CD14-positive monocyte (primary cell): ENCODE data around the gene UPP2. TPM values are rescaled to one million over a fixed set of nuclear protein-coding genes. Genes with fewer than 3 reads are reported as not detected.

Source experiments
- DNase-seq, 3 donors: peaks; one replicate each; pipeline ENCODE4 v3.0.0-alpha.2; 2011 to 2022
- H2AFZ ChIP-seq: 2 replicates; pipeline ENCODE4 v1.6.0; 2012; ENCODE audit warnings: mild to moderate bottlenecking, low read depth, low read length, inconsistent platforms; ENCODE audit not compliant: insufficient read depth, poor library complexity, severe bottlenecking
- H3K27ac ChIP-seq, 2 donors: 1 replicate in 1 of 2; 2 replicates in 1 of 2; pipeline ENCODE4 v1.5.1; 2012 to 2013; ENCODE audit warnings: low read length in 2 of 2, control low read depth in 1 of 2, inconsistent platforms in 1 of 2, low read depth in 1 of 2, mild to moderate bottlenecking in 1 of 2
- H3K27me3 ChIP-seq, 2 donors: one replicate each; pipeline versions ENCODE4 v1.6.0 to v1.6.1; 2011 to 2013; ENCODE audit warnings: low read length in 2 of 2; ENCODE audit not compliant: control insufficient read depth in 2 of 2, insufficient read depth in 2 of 2
- H3K36me3 ChIP-seq, 2 donors: replicated peaks in 1 of 2; 1 replicate in 1 of 2; 2 replicates in 1 of 2; pipeline versions ENCODE4 v1.5.1 to v1.6.1; 2012 to 2013; ENCODE audit warnings: low read length in 2 of 2, control low read depth in 1 of 2, inconsistent platforms in 1 of 2, mild to moderate bottlenecking in 1 of 2; ENCODE audit not compliant: insufficient read depth in 2 of 2, control insufficient read depth in 1 of 2
- H3K4me1 ChIP-seq, 2 donors: 1 replicate in 1 of 2; 2 replicates in 1 of 2; pipeline versions ENCODE4 v1.5.1 to v1.6.1; 2012 to 2013; ENCODE audit warnings: low read length in 2 of 2, control low read depth in 1 of 2, inconsistent platforms in 1 of 2, mild to moderate bottlenecking in 1 of 2, moderate library complexity in 1 of 2; ENCODE audit not compliant: insufficient read depth in 2 of 2, control insufficient read depth in 1 of 2
- H3K4me2 ChIP-seq: replicated peaks from 2 replicates; pipeline ENCODE3; 2012; ENCODE audit warnings: low read length, moderate library complexity, mild to moderate bottlenecking; ENCODE audit not compliant: poor library complexity, severe bottlenecking; ENCODE audit errors: extremely low read depth
- H3K4me3 ChIP-seq, 3 experiments: fragments of 200-600 bp in 1 of 3; sonication (generic) in 1 of 3; replicated peaks in 1 of 3; 1 replicate in 2 of 3; 2 replicates in 1 of 3; pipeline ENCODE4 v1.5.1; 2011 to 2013; ENCODE audit warnings: low read length in 3 of 3, mild to moderate bottlenecking in 3 of 3, control low read depth in 2 of 3, low read depth in 2 of 3, inconsistent platforms in 1 of 3, moderate library complexity in 1 of 3
- H3K79me2 ChIP-seq: 2 replicates; pipeline ENCODE4 v1.6.0; 2012; ENCODE audit warnings: mild to moderate bottlenecking, control low read depth, inconsistent platforms, low read length, moderate library complexity; ENCODE audit not compliant: insufficient read depth
- H3K9ac ChIP-seq: 2 replicates; pipeline ENCODE4 v1.6.0; 2017; ENCODE audit warnings: low read length, mild to moderate bottlenecking; ENCODE audit not compliant: insufficient read depth, poor library complexity, severe bottlenecking
- H3K9me3 ChIP-seq, 2 donors: replicated peaks in 1 of 2; 1 replicate in 1 of 2; 2 replicates in 1 of 2; pipeline versions ENCODE4 v1.5.1 to v1.6.1; 2012 to 2013; ENCODE audit warnings: low read length in 2 of 2, control low read depth in 1 of 2; ENCODE audit not compliant: control insufficient read depth in 1 of 2, insufficient read depth in 1 of 2
- H4K20me1 ChIP-seq: 2 replicates; pipeline ENCODE4 v1.6.0; 2012; ENCODE audit warnings: mild to moderate bottlenecking, low read length, control low read depth, moderate library complexity; ENCODE audit not compliant: insufficient read depth
- H3K27ac Mint-ChIP-seq, 7 donors: one replicate each; pipeline ENCODE4 v1.8.0; 2020; ENCODE audit warnings: mild to moderate bottlenecking in 7 of 7, mixed read lengths in 7 of 7, moderate library complexity in 6 of 7, inconsistent platforms in 2 of 7
- H3K27me3 Mint-ChIP-seq, 3 donors: one replicate each; pipeline ENCODE4 v1.8.0; 2021 to 2022; ENCODE audit warnings: low read depth in 3 of 3, mild to moderate bottlenecking in 3 of 3, mixed read lengths in 3 of 3, moderate library complexity in 3 of 3, inconsistent platforms in 1 of 3
- H3K36me3 Mint-ChIP-seq, 2 donors: one replicate each; pipeline ENCODE4 v1.8.0; 2020; ENCODE audit warnings: mixed read lengths in 2 of 2, inconsistent platforms in 1 of 2, mild to moderate bottlenecking in 1 of 2
- H3K4me1 Mint-ChIP-seq: one replicate; pipeline ENCODE4 v1.8.0; 2020; ENCODE audit warnings: mild to moderate bottlenecking, mixed read lengths
- H3K4me3 Mint-ChIP-seq, 2 donors: one replicate each; pipeline ENCODE4 v1.8.0; 2020; ENCODE audit warnings: mild to moderate bottlenecking in 2 of 2, mixed read lengths in 2 of 2, moderate library complexity in 1 of 2
- H3K9me3 Mint-ChIP-seq, 7 donors: one replicate each; pipeline ENCODE4 v1.8.0; 2020 to 2022; ENCODE audit warnings: mixed read lengths in 7 of 7, mild to moderate bottlenecking in 6 of 7, moderate library complexity in 6 of 7, inconsistent platforms in 2 of 7
- WGBS: methylation state at CpG from one replicate; pipeline ENCODE4 v1.1.5; 2013; ENCODE audit warnings: missing lambda C conversion rate; ENCODE audit not compliant: insufficient coverage; 5-methylcytosine and 5-hydroxymethylcytosine counted together
- intact Hi-C, 2 donors: fragments of 100-400 bp; cut with micrococcal nuclease; formaldehyde crosslinking; loops; one replicate each; pipeline versions ENCODE4 v1.15.0 to v1.15.1; 2023
- polyA plus RNA-seq, 3 donors: library from polyadenylated mRNA; depleted of rRNA in 1 of 3; unstranded in 2 of 3; stranded (reverse) in 1 of 3; fragments of 300-500 nt in 2 of 3; fragments of >200 nt in 1 of 3; fragmentation: Illumina TruSeq in 2 of 3; gene quantifications; 1 replicate in 2 of 3; 2 replicates in 1 of 3; pipeline ENCODE4 v1.2.3, GENCODE V29; 2012 to 2021
- TF ChIP-seq, protein P1 (sequence below): fragments of 200-600 bp; IDR thresholded peaks from one replicate; pipeline ENCODE4 v1.8.0; 2022; ENCODE audit warnings: antibody characterized with exemption, mild to moderate bottlenecking

Gene UPP2
- polyA plus RNA-seq, 3 donors = not detected

GRCh38 chr2:158140201-158140600 lies 38.5 kb downstream of the UPP2 start:
- Histone ChIP-seq H3K79me2 (no peaks in the 10 kb centered on the region), H4K20me1 (no peaks in the 10 kb centered on the region), H2AFZ (no peak overlapping the region), H3K27ac (no peak overlapping the region), H3K27me3 (no peaks in the 10 kb centered on the region), H3K4me1 (peaks cover 27 to 39% of the 10 kb centered on the region in 2 donors), H3K36me3 (no peaks in the 10 kb centered on the region), H3K9ac (no peak overlapping the region), H3K4me3 (no peak overlapping the region), H3K4me2 (no peak overlapping the region), H3K9me3 (no peaks in the 10 kb centered on the region)
- intact Hi-C loops = no loop called here
- Mint-ChIP-seq H3K27me3 (no peaks in the 10 kb centered on the region), H3K9me3 (peaks cover 0 to 5% (median 2%) of the 10 kb centered on the region in 7 donors), H3K4me3 (no peak overlapping the region), H3K4me1 (peaks cover 38% of the 10 kb centered on the region), H3K27ac (no peak overlapping the region), H3K36me3 (peaks cover 0 to 7% of the 10 kb centered on the region in 2 donors)
- DNase-seq = no peak
- no CpG with 5 or more reads among the region's 1 CpG for WGBS
- TF ChIP-seq, protein P1, sequence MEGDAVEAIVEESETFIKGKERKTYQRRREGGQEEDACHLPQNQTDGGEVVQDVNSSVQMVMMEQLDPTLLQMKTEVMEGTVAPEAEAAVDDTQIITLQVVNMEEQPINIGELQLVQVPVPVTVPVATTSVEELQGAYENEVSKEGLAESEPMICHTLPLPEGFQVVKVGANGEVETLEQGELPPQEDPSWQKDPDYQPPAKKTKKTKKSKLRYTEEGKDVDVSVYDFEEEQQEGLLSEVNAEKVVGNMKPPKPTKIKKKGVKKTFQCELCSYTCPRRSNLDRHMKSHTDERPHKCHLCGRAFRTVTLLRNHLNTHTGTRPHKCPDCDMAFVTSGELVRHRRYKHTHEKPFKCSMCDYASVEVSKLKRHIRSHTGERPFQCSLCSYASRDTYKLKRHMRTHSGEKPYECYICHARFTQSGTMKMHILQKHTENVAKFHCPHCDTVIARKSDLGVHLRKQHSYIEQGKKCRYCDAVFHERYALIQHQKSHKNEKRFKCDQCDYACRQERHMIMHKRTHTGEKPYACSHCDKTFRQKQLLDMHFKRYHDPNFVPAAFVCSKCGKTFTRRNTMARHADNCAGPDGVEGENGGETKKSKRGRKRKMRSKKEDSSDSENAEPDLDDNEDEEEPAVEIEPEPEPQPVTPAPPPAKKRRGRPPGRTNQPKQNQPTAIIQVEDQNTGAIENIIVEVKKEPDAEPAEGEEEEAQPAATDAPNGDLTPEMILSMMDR = no peak

DNA sequence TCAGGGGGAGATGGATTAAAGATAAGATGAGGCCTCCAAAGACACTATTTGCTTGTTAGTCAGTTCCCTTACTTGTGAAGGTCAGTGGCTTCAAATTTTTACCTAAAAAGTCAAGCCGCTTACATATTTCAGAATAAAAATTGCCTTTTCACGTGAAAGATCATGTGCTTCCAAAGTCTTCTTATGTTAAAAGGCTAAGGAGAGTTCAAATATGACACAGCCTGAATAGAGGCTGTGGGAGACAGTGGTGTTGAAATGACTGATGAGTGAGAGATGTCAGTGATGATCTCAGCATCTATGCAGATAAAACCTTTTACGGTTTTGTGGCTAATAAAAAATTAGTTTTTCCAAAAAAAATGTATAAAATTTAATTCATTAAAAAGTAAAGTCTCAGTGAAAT lies 40.5 kb downstream of the UPP2 start:
- Mint-ChIP-seq H3K36me3 (peaks cover 5 to 9% of the 10 kb centered on the region in 2 donors), H3K4me3 (no peak overlapping the region), H3K4me1 (peaks cover 38% of the 10 kb centered on the region), H3K9me3 (peaks cover 5 to 17% (median 10%) of the 10 kb centered on the region in 7 donors), H3K27ac (peak overlapping the region; percentile 75 to 96 (median 91)), H3K27me3 (no peaks in the 10 kb centered on the region)
- Histone ChIP-seq H3K4me2 (peak overlapping the region; percentile 52), H3K4me3 (peak overlapping the region in 1 of 3 experiments; percentile 49), H3K27me3 (no peaks in the 10 kb centered on the region), H3K4me1 (peaks cover 27 to 39% of the 10 kb centered on the region in 2 donors), H3K27ac (peak overlapping the region in 1 of 2 donors; percentile 84), H3K9me3 (peaks cover 0 to 4% of the 10 kb centered on the region in 2 donors), H2AFZ (no peak overlapping the region), H3K36me3 (no peaks in the 10 kb centered on the region), H3K9ac (no peak overlapping the region), H3K79me2 (no peaks in the 10 kb centered on the region), H4K20me1 (no peaks in the 10 kb centered on the region)
- peak; percentile 70 to 79 (median 74) for DNase-seq
- TF ChIP-seq, protein P1 = no peak
- no CpG with 5 or more reads among the region's 3 CpGs for WGBS
- intact Hi-C loops = no loop called here
